Fibroblast of the aortic adventitia (primary cell): Measurements from ENCODE around the gene PTPRG. TPM values are rescaled to one million over a fixed set of nuclear protein-coding genes. Genes with fewer than 3 reads are reported as not detected.

ENCODE experiments used
- DNase-seq: peaks from one replicate; pipeline ENCODE4 v3.0.0-alpha.2; 2010; ENCODE audit warnings: low read depth
- H3K4me3 ChIP-seq: 2 replicates; pipeline ENCODE4 v1.5.1; 2011; ENCODE audit warnings: low read depth, mild to moderate bottlenecking, control low read depth, low read length, moderate library complexity
- total RNA-seq: library from RNA; depleted of rRNA; stranded (reverse); fragments of >200 nt; gene quantifications from 2 replicates; pipeline ENCODE4 v1.2.3, GENCODE V29; 2012; ENCODE audit warnings: low replicate concordance
- TF ChIP-seq, protein P1 (sequence below): IDR thresholded peaks from 2 replicates; pipeline ENCODE4 v1.5.1; 2011; ENCODE audit warnings: mild to moderate bottlenecking, low read length, control low read depth, inconsistent platforms; ENCODE audit not compliant: insufficient read depth

PTPRG gene
- total RNA-seq, 1 donor = 52.0 TPM

DNA sequence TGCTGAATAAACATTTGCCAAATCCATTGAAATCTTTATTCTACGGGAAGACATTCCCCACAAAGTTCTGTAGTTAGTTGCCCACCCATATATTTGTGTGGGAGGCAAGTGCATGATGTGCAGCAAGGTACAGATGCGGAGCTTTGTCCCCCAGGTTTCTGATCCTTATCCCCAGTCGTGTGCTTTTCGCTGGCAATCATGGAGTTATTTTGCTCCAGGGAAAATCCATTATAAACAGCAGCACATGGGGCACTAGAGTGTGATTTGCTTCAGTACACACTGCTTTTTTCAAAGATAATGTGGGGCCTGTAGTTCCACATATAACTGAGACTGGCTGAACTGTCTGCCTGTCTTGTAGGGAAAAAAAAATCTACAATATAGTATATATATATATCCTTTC lies 679.9 kb downstream of the PTPRG start:
- TF ChIP-seq, protein P1, sequence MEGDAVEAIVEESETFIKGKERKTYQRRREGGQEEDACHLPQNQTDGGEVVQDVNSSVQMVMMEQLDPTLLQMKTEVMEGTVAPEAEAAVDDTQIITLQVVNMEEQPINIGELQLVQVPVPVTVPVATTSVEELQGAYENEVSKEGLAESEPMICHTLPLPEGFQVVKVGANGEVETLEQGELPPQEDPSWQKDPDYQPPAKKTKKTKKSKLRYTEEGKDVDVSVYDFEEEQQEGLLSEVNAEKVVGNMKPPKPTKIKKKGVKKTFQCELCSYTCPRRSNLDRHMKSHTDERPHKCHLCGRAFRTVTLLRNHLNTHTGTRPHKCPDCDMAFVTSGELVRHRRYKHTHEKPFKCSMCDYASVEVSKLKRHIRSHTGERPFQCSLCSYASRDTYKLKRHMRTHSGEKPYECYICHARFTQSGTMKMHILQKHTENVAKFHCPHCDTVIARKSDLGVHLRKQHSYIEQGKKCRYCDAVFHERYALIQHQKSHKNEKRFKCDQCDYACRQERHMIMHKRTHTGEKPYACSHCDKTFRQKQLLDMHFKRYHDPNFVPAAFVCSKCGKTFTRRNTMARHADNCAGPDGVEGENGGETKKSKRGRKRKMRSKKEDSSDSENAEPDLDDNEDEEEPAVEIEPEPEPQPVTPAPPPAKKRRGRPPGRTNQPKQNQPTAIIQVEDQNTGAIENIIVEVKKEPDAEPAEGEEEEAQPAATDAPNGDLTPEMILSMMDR = no peak
- H3K4me3 ChIP-seq = no peak overlapping the region
- DNase-seq = no peak

DNA sequence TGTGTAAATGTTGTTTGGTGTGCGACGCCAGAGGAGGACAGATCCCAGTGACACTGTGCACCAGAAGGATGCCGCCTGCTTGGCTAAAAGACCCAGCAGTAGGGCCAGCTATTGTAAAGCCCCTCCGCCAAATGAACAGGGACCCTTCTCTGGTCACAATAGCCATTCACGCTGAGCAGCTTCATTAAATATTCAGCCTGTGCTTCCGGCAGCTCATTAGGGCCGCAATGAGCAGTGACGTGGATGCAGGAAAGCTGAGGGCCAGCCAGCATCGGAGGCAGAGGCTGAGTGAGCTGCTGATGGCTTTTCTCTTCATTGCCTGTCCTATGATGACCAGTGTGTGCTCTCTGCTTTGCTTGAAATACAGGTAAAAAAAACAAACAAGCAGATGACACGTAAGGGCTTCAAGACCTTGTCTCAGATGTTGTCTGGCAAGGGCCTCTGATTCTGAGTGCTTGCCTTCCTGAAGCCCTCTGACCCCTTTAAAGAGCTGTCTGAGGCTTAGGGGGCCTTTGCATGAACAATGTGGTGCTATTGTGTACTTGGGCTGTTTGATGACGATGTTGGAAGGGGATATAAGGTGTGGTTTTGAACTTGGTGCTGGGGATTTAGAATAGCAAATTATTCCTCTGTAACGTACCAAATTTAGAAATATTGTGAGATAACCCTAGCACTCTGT lies 681.6 kb downstream of the PTPRG start:
- DNase-seq = no peak
- TF ChIP-seq, protein P1 = no peak
- H3K4me3 ChIP-seq = no peak overlapping the region

DNA sequence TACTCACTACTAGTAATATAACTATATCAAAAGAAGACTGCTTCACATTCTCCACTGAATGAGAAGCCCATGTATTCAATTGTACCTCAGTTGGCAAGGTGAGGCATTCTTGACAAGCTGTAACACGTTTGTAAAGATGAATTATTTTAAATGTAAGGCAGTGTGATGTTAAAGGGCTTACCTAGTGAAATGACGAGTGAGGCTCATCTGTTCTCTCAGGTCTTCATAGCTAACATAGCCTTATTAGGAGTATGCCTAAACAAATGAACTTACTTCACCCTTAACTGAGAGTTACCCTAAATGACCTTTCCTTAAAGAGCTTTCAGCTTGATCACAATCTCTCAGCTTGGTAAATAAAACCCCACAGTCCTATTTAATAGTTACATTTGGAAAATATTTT lies 684.7 kb downstream of the PTPRG start:
- H3K4me3 ChIP-seq = no peak overlapping the region
- DNase-seq = no peak
- TF ChIP-seq, protein P1 = no peak

DNA sequence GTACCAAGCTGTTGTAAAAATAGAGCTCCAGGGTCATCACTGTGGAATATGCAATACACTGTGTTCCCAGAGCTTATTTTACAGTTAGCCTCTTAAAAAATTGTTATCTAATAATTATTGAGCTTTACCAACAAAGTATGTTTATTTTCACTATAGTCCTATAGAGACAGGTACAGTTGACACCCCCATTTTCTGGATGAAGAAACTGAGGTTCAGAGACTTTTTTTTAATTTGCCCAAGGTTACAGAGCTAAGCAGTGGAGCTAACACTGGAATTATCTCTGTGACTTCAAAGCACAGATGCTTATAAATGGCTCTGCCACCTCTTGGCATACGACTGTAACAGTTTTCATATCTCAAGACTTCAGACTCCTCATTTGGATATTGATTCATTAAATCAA lies 685.6 kb downstream of the PTPRG start:
- DNase-seq = no peak
- H3K4me3 ChIP-seq = no peak overlapping the region
- TF ChIP-seq, protein P1 = no peak

DNA sequence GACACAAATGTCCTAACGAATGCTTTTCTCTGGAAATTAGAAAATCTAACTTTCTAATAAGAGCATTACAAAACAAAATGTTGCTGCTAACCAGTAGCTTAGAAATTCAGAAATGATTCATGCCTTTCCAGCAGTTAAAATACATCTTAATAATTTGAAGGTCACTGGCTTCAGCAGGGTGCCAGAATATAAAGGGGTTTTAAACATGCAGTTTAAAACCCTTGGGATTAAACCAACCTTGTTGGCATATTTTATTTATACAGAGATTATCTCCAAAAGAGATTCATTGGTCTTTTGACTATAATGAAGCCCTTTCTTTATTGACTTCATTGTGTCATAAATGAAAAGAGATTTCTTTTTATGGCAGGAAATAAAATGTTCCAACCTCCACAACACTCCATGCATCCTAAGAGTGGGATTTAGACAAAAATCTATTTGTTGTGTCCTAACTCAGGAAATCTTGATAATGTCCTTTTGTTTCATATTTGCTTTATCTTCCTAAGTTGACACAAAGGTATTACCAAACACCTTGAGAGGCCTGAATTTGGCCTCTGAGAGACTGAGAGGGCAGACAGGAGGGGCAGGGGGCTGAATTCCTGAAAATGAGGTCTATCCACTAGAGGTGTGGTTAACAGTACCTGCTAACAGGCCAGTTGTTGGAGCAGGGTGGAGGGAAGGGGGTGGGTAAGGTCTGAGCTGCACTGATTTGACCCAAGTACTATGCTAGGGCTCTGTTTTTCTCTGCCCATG lies 687.5 kb downstream of the PTPRG start:
- DNase-seq = no peak
- H3K4me3 ChIP-seq = no peak overlapping the region
- TF ChIP-seq, protein P1 = no peak

GRCh38 chr3:62249484-62249776 lies 688.1 kb downstream of the PTPRG start:
- TF ChIP-seq, protein P1 = no peak
- H3K4me3 ChIP-seq = no peak overlapping the region
- no peak for DNase-seq
